ENCODE measurements around the gene PROM1. TPM values are rescaled to one million over a fixed set of nuclear protein-coding genes. Genes with fewer than 3 reads are reported as not detected.

Gene PROM1
- total RNA-seq, 3 donors from 2014 or later: 0.46 to 0.66 TPM; not detected in 1

GRCh38 chr4:16116493-16116990, 32.7 kb upstream of the PROM1 start:
- H3K4me3 Mint-ChIP-seq: no peak overlapping the region
- peaks cover 19% of the 10 kb centered on the region for H3K27me3 Mint-ChIP-seq (ENCODE audit: low read depth)
- ATAC-seq: no peak
- no peaks in the 10 kb centered on the region for H3K9me3 Mint-ChIP-seq
- no peak for DNase-seq
- H3K36me3 Mint-ChIP-seq (ENCODE audit: insufficient read depth): no peaks in the 10 kb centered on the region
- H3K4me1 Mint-ChIP-seq (ENCODE audit: low read depth): no peaks in the 10 kb centered on the region

GRCh38 chr4:16116019-16116418, 32.2 kb upstream of the PROM1 start:
- Mint-ChIP-seq H3K4me3 (no peak overlapping the region), H3K4me1 (ENCODE audit: low read depth) (no peaks in the 10 kb centered on the region), H3K27me3 (ENCODE audit: low read depth) (peaks cover 19% of the 10 kb centered on the region), H3K36me3 (ENCODE audit: insufficient read depth) (no peaks in the 10 kb centered on the region), H3K9me3 (no peaks in the 10 kb centered on the region)
- DNase-seq (no peak), ATAC-seq (no peak)

DNA sequence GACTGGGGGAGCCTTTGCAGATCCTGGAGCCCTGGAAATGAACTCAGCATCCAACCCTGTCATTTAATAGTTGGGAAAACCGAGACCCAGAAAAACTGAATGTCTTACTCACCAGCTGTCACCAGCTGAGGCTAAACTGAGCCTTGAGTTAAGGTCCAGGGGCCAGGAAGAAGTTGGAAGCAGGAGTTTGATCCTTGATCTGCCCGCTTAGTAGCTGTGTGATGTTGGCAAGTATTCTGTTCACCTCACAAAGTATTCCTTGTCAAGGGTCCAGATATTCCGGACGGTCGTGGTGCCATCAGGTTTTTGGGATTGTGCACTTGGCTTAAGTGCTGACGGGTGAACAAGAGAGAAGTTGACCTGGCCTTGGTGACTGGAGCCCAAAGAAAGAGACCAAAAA, 30.7 kb upstream of the PROM1 start:
- Mint-ChIP-seq H3K4me3 (no peak overlapping the region), H3K27me3 (ENCODE audit: low read depth) (peaks cover 21% of the 10 kb centered on the region), H3K36me3 (ENCODE audit: insufficient read depth) (no peaks in the 10 kb centered on the region), H3K9me3 (no peaks in the 10 kb centered on the region), H3K4me1 (ENCODE audit: low read depth) (no peaks in the 10 kb centered on the region)
- DNase-seq (no peak), ATAC-seq (no peak)

DNA sequence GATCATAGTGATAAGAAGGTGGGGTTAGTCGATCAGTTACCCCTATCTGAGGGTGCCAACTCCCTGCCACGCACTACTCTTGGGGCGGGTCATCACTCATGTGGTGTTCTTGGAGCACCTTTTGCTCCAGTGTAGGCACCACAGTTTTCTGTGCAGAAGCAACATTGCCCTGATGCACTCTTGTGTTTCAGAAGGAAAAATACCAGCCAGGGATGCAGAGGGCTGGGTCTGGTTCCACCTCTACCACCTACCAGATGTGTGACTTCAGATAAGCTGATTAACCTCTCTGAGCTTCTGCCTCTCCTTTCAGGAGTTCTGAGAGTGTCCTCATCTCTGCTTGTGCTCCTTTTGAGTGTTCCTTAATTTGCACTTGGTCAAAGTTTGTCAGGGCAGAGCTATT, 29.9 kb upstream of the PROM1 start:
- no peak overlapping the region for H3K4me3 Mint-ChIP-seq
- no peaks in the 10 kb centered on the region for H3K9me3 Mint-ChIP-seq
- H3K4me1 Mint-ChIP-seq (ENCODE audit: low read depth): no peaks in the 10 kb centered on the region
- ATAC-seq (no peak), DNase-seq (no peak)
- no peaks in the 10 kb centered on the region for H3K36me3 Mint-ChIP-seq (ENCODE audit: insufficient read depth)
- peaks cover 22% of the 10 kb centered on the region for H3K27me3 Mint-ChIP-seq (ENCODE audit: low read depth)

GRCh38 chr4:16111533-16111932, 27.7 kb upstream of the PROM1 start:
- no peak for ATAC-seq
- H3K4me3 Mint-ChIP-seq: no peak overlapping the region
- no peaks in the 10 kb centered on the region for H3K36me3 Mint-ChIP-seq (ENCODE audit: insufficient read depth)
- no peaks in the 10 kb centered on the region for H3K4me1 Mint-ChIP-seq (ENCODE audit: low read depth)
- DNase-seq: no peak
- H3K27me3 Mint-ChIP-seq (ENCODE audit: low read depth): peaks cover 22% of the 10 kb centered on the region
- H3K9me3 Mint-ChIP-seq: no peaks in the 10 kb centered on the region

DNA sequence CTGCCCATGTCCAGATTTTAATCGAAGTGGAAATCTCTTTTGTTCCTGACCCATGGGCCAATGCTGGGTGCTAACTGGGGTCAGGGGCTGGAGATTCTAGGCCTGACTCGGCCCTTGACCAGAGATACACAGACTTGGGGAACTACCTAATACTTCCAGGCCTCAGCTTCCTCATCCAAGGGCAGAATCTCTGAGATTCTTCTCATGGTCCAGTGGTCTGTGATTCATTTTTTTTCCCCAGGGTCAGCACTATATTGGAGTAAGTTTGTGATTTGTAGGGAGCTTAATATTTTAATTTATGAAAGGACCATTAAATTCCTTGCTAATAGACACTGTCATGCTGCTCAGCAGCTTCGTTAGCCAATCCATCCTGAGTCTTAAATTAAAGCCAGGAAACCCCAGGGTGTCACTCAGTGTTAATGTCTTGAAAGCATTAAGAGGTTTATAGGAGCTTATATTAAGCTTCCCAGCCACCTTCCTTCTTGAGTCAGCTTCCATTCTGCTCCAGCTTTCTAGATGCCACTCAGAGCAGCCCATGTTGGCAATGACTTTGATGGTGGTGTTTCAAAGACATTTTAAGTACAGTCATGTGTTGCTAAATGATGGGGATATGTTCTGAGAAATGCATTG, 27.0 kb upstream of the PROM1 start:
- Mint-ChIP-seq H3K9me3 (no peaks in the 10 kb centered on the region), H3K27me3 (ENCODE audit: low read depth) (peaks cover 22% of the 10 kb centered on the region), H3K4me1 (ENCODE audit: low read depth) (no peaks in the 10 kb centered on the region), H3K4me3 (no peak overlapping the region), H3K36me3 (ENCODE audit: insufficient read depth) (no peaks in the 10 kb centered on the region)
- DNase-seq (no peak), ATAC-seq (no peak)

DNA sequence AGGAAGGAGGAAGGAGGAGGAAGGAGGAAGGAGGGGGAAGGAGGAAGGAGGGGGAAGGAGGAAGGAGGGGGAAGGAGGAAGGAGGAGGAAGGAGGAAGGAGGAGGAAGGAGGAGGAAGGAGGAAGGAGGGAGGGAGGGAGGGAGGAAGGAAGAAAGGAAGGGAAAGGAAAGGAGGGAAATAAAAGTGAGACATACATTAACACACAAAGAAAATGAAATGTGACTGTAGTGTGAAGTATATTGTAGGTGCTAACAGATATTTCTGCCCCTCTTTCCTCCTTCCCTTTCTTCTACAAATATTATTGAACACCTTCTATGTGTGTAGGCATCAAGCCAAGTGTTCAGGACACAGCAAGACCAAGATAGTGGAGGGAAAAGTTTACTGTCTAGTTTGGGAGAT, 26.4 kb upstream of the PROM1 start:
- ATAC-seq: no peak
- no peaks in the 10 kb centered on the region for H3K4me1 Mint-ChIP-seq (ENCODE audit: low read depth)
- peaks cover 20% of the 10 kb centered on the region for H3K27me3 Mint-ChIP-seq (ENCODE audit: low read depth)
- no peak overlapping the region for H3K4me3 Mint-ChIP-seq
- no peaks in the 10 kb centered on the region for H3K9me3 Mint-ChIP-seq
- DNase-seq: no peak
- H3K36me3 Mint-ChIP-seq (ENCODE audit: insufficient read depth): no peaks in the 10 kb centered on the region

DNA sequence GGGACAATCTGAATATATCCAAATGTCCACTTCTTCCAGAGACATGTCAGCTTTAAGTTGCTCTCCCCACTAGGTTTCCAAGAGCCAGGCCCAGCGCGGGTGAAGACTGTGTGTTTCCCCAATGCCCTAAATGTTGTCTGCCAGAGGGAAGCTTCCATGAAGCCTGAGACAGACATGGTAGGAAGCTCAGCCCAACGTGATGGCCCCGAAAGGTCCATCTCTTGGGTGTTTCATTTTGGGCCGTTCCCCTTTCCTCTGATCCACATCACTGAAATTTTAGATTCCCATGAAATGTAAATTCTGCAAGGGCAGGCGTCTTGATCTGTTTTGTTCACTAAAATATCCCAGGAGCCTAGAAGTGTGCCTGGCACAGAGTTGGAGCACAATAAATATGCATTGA, 25.4 kb upstream of the PROM1 start:
- Mint-ChIP-seq H3K27me3 (ENCODE audit: low read depth) (peaks cover 14% of the 10 kb centered on the region), H3K36me3 (ENCODE audit: insufficient read depth) (no peaks in the 10 kb centered on the region), H3K4me3 (no peak overlapping the region), H3K9me3 (no peaks in the 10 kb centered on the region), H3K4me1 (ENCODE audit: low read depth) (no peaks in the 10 kb centered on the region)
- no peak for DNase-seq
- no peak for ATAC-seq

DNA sequence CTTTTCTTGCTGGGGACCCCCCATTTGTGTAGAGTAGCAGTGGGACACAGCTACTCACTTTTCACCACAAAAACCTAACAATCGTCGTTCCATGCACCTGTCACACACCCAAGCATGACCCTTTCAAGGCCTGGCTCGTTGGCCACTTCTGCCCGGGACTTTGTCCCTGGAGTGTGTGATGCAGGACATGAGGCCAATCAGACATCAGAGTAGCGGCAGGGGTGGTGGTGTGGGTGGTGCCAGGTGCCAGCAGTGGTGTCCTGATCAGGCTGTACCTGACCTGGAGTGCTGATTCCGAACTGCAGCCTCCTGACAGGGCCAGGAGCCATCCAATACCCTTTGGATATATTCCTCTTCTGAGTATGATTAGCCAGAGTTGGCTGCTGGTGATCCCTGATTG, 23.1 kb upstream of the PROM1 start:
- H3K9me3 Mint-ChIP-seq: no peaks in the 10 kb centered on the region
- no peaks in the 10 kb centered on the region for H3K36me3 Mint-ChIP-seq (ENCODE audit: insufficient read depth)
- ATAC-seq (no peak), DNase-seq (no peak)
- no peak overlapping the region for H3K4me3 Mint-ChIP-seq
- no peaks in the 10 kb centered on the region for H3K4me1 Mint-ChIP-seq (ENCODE audit: low read depth)
- H3K27me3 Mint-ChIP-seq (ENCODE audit: low read depth): peaks cover 3% of the 10 kb centered on the region

DNA sequence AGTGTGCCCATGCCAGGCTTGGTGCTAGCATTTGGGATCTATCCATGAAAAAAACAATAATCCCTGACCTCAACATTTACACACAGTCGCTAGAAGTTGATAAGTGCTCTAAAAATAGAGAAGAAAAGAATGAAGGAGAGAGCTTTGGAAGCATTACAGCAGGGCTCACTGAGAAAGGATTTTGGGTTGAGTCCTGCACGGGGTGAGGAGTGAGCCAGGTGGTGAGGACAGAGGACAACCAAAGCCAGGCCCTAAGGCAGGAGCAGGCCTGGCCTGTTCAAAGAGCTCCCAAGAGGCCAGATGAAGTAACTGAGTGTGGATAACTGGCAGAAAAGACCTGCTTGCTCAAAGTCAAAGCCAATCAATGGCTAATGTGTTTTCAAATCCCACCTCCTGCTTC, 20.7 kb upstream of the PROM1 start:
- Mint-ChIP-seq H3K27me3 (ENCODE audit: low read depth) (peaks cover 1% of the 10 kb centered on the region), H3K4me3 (no peak overlapping the region), H3K4me1 (ENCODE audit: low read depth) (no peaks in the 10 kb centered on the region), H3K9me3 (no peaks in the 10 kb centered on the region), H3K36me3 (ENCODE audit: insufficient read depth) (no peaks in the 10 kb centered on the region)
- DNase-seq (no peak), ATAC-seq (no peak)

GRCh38 chr4:16102356-16102755, 18.5 kb upstream of the PROM1 start:
- Mint-ChIP-seq H3K4me1 (ENCODE audit: low read depth) (no peaks in the 10 kb centered on the region), H3K4me3 (no peak overlapping the region), H3K9me3 (no peaks in the 10 kb centered on the region), H3K27me3 (ENCODE audit: low read depth) (no peaks in the 10 kb centered on the region), H3K36me3 (ENCODE audit: insufficient read depth) (no peaks in the 10 kb centered on the region)
- DNase-seq: no peak
- no peak for ATAC-seq

GRCh38 chr4:16100833-16101232, 17.0 kb upstream of the PROM1 start:
- Mint-ChIP-seq H3K36me3 (ENCODE audit: insufficient read depth) (no peaks in the 10 kb centered on the region), H3K9me3 (no peaks in the 10 kb centered on the region), H3K27me3 (ENCODE audit: low read depth) (peaks cover 10% of the 10 kb centered on the region), H3K4me3 (no peak overlapping the region), H3K4me1 (ENCODE audit: low read depth) (no peaks in the 10 kb centered on the region)
- DNase-seq (no peak), ATAC-seq (no peak)

GRCh38 chr4:16092682-16093319, 9.0 kb upstream of the PROM1 start:
- H3K36me3 Mint-ChIP-seq (ENCODE audit: insufficient read depth): no peaks in the 10 kb centered on the region
- ATAC-seq (no peak), DNase-seq (no peak)
- no peak overlapping the region for H3K4me3 Mint-ChIP-seq
- H3K4me1 Mint-ChIP-seq (ENCODE audit: low read depth): no peaks in the 10 kb centered on the region
- no peaks in the 10 kb centered on the region for H3K9me3 Mint-ChIP-seq
- peaks cover 61% of the 10 kb centered on the region for H3K27me3 Mint-ChIP-seq (ENCODE audit: low read depth)

GRCh38 chr4:16090096-16090705, 6.4 kb upstream of the PROM1 start:
- Mint-ChIP-seq H3K36me3 (ENCODE audit: insufficient read depth) (no peaks in the 10 kb centered on the region), H3K27me3 (ENCODE audit: low read depth) (peaks cover 61% of the 10 kb centered on the region)
- DNase-seq: no peak

GRCh38 chr4:16089156-16089555, 5.3 kb upstream of the PROM1 start:
- no peaks in the 10 kb centered on the region for H3K36me3 Mint-ChIP-seq (ENCODE audit: insufficient read depth)
- peaks cover 63% of the 10 kb centered on the region for H3K27me3 Mint-ChIP-seq (ENCODE audit: low read depth)
- peaks cover under 1% of the 10 kb centered on the region for H3K4me1 Mint-ChIP-seq (ENCODE audit: low read depth)
- no peaks in the 10 kb centered on the region for H3K9me3 Mint-ChIP-seq
- no peak overlapping the region for H3K4me3 Mint-ChIP-seq
- no peak for DNase-seq
- ATAC-seq: no peak

More at GRCh38 chr4:16090096-16090705, 6.4 kb upstream of the PROM1 start:
- H3K4me1 Mint-ChIP-seq (ENCODE audit: low read depth): no peaks in the 10 kb centered on the region
- no peak overlapping the region for H3K4me3 Mint-ChIP-seq
- no peak for ATAC-seq
- no peaks in the 10 kb centered on the region for H3K9me3 Mint-ChIP-seq

All from activated T-cell treated with anti-CD3 and anti-CD28 coated beads, Interleukin-2, amount 50 U/mL, for 4 hours (primary cell).